ENCODE results near the gene BTBD16. TPM values are rescaled to one million over a fixed set of nuclear protein-coding genes. Genes with fewer than 3 reads are reported as not detected.

Gene BTBD16
- total and polyA plus RNA-seq, 2 of the 4 experiments (the other 2 are of a cell fraction): not detected

- H2BK120ac ChIP-seq (ENCODE audit: low read depth, low read length): peak overlapping the region; percentile 30; the same call in 1 of the 2 replicates
- ChIA-PET CTCF (interaction anchor here (0.6 to 2.4 kb wide), 3 partner anchors 10 to 257 kb away, joined by 3 to 8 read pairs (median 5); no protein-coding TSS in a partner anchor), POLR2A (ENCODE audit: unreplicated experiment) (no interaction called here)
- peak overlapping the region; percentile 82 for H3K4me2 ChIP-seq (ENCODE audit: low read depth, low read length)
- H3K27ac ChIP-seq (ENCODE audit: insufficient read depth, low read length): peak overlapping the region; percentile 21; the same call in 1 of the 2 replicates
- dilution Hi-C loops (cut with HindIII; ENCODE audit: low sequenced_read_pairs, unreplicated experiment) (no loop called here), intact Hi-C loops (cut with micrococcal nuclease) (loop anchor here (5.0 kb wide), 1 partner anchor 34 kb away; no protein-coding TSS in a partner anchor), in situ Hi-C loops (cut with MboI; ENCODE audit: low sequenced_read_pairs) (no loop called here)
- H3K14ac ChIP-seq (replicated peaks; ENCODE audit: low read depth, low read length): no peak overlapping the region
- H2BK15ac ChIP-seq (ENCODE audit: low read depth, low read length): peak overlapping the region; percentile 42; the same call in 1 of the 3 replicates
- H2BK5ac ChIP-seq (ENCODE audit: low read depth, low read length, poor library complexity, severe bottlenecking): peak overlapping the region; percentile 9
- H3K9ac ChIP-seq (ENCODE audit: low read depth, low read length): 0 out of 2 replicates have a peak overlapping the region, but pooled peaks have one; percentile 5
- H2AK5ac ChIP-seq (ENCODE audit: low read depth, low read length): peak overlapping the region; percentile 43
- no peak overlapping the region for H3K23ac ChIP-seq (ENCODE audit: low read depth, low read length)
- H4K5ac ChIP-seq (ENCODE audit: low read depth, low read length): peak overlapping the region; percentile 49; the same call in 1 of the 2 replicates
- no peaks in the 10 kb centered on the region for H3K36me3 ChIP-seq (ENCODE audit: control insufficient read depth, insufficient read depth, low read length)
- H2AFZ ChIP-seq (replicated peaks; ENCODE audit: low read length, poor library complexity): peak overlapping the region; percentile 2
- H4K20me1 ChIP-seq (ENCODE audit: insufficient read depth, low read length): no peaks in the 10 kb centered on the region
- DNase-seq (no peak), ATAC-seq (ENCODE audit: low read depth) (peak; percentile 38; the same call in 1 of the 2 replicates)
- peaks cover 8% of the 10 kb centered on the region for H3K4me1 ChIP-seq (ENCODE audit: control insufficient read depth, insufficient read depth, low read length)
- peak overlapping the region; percentile 58 for H2AK9ac ChIP-seq (replicated peaks; ENCODE audit: low read depth, low read length, poor library complexity)
- peak overlapping the region; percentile 43; the same call in 1 of the 2 replicates for H4K91ac ChIP-seq (ENCODE audit: insufficient read depth, low read depth, low read length)
- no peak overlapping the region for H2BK20ac ChIP-seq (ENCODE audit: low read depth, low read length)
- no peak overlapping the region for H3K4me3 ChIP-seq (ENCODE audit: insufficient read depth, low read depth, low read length)
- no peaks in the 10 kb centered on the region for H3K27me3 ChIP-seq (ENCODE audit: control insufficient read depth, insufficient read depth, low read length)
- peak overlapping the region; percentile 23 for H3K4ac ChIP-seq (ENCODE audit: low read depth, low read length)
- 94% methylated on average over 3 of the region's 7 CpGs; no CpG with 5 or more reads in 1 of the 2 experiments for WGBS, 2 experiments (ENCODE audit: extremely low coverage in 2 of 2, insufficient read length in 1 of 2)
- no peaks in the 10 kb centered on the region; the same call in 1 of the 2 replicates for H3K9me3 ChIP-seq (ENCODE audit: control insufficient read depth, insufficient read depth, low read length)
- peak overlapping the region; percentile 81 for H3K18ac ChIP-seq (ENCODE audit: low read depth, low read length)
- H3K9me1 ChIP-seq (ENCODE audit: insufficient read depth, low read length): peaks cover 8% of the 10 kb centered on the region
- no TSS peak for BruUV-seq (replicated peaks)
- H3K79me1 ChIP-seq (ENCODE audit: low read depth in 1 of 2, low read length in 2 of 2): no peaks in the 10 kb centered on the region
- H4K8ac ChIP-seq (ENCODE audit: low read depth in 2 of 2, low read length in 2 of 2): no peak overlapping the region
- H3K56ac ChIP-seq (ENCODE audit: extremely low read depth, insufficient read depth, low read length): no peak overlapping the region
- TF ChIP-seq MXI1 (IDR thresholded peaks at IDR 0.05; ENCODE audit: borderline replicate concordance, low read depth, low read length) (no peak), FOS (IDR thresholded peaks at IDR 0.05; ENCODE audit: low read depth, low read length) (no peak), SMC3 (IDR thresholded peaks at IDR 0.05; ENCODE audit: low read depth, low read length) (no peak), CHD1 (IDR thresholded peaks at IDR 0.05; ENCODE audit: low read depth, low read length) (no peak), MAFK (IDR thresholded peaks at IDR 0.05; ENCODE audit: low read depth, low read length) (no peak), RCOR1 (IDR thresholded peaks at IDR 0.05; ENCODE audit: insufficient replicate concordance, low read length) (no peak), POLR2A (IDR thresholded peaks at IDR 0.05; ENCODE audit: low read depth, low read length) (no peak), BHLHE40 (IDR thresholded peaks at IDR 0.05; ENCODE audit: low read depth, low read length) (no peak), CEBPB (IDR thresholded peaks at IDR 0.05; ENCODE audit: low read depth, low read length) (no peak), CTCF (conservative IDR thresholded peaks at IDR 0.05; ENCODE audit: low read depth, low read length) (no peak), NFE2L2 (IDR thresholded peaks at IDR 0.05; ENCODE audit: low read depth, low read length) (no peak), ELK1 (IDR thresholded peaks at IDR 0.05; ENCODE audit: borderline replicate concordance, low read depth, low read length) (no peak), RFX5 (IDR thresholded peaks at IDR 0.05; ENCODE audit: low read depth, low read length) (no peak), MAZ (IDR thresholded peaks at IDR 0.05; ENCODE audit: borderline replicate concordance, low read depth, low read length) (no peak), RAD21 (IDR thresholded peaks at IDR 0.05; ENCODE audit: low read length) (no peak)
Measured at GRCh38 chr10:122308417-122309141, 37.5 kb downstream of the BTBD16 start.

Data from IMR-90 (cell line).